GM19452 (cell line): ENCODE results near the gene ACAD8.
"Not testable (repeated sequence)": the region's sequence is repeated elsewhere in the genome, so short reads cannot be mapped to it uniquely, and the experiment has no call there.

Experiments
- ATAC-seq: cut with Tn5 transposase; IDR thresholded peaks from one replicate; pipeline ENCODE4 v1.9.1; 2021; ENCODE audit not compliant: unreplicated experiment

ACAD8 gene

DNA sequence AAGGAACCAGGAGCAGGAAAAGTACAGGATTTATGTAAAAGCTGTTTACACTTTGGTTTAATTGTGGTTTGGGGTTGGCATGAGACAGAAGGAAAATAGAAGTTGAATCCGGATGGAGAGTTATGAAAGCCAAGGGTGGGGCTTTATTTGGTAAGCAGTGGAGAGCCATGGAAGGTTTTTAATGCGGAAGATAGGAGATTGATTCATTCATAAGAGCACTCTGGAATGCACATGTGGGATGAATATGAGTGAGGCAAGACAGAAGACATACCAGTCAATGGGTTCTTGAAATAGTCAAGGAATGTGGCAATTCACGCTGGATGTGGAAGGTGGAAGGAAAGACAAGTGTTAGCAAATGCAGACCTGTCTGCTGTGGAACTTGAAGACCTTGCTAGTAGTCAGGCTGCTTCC, 13.5 kb downstream of the ACAD8 start:
- no peak for ATAC-seq

DNA sequence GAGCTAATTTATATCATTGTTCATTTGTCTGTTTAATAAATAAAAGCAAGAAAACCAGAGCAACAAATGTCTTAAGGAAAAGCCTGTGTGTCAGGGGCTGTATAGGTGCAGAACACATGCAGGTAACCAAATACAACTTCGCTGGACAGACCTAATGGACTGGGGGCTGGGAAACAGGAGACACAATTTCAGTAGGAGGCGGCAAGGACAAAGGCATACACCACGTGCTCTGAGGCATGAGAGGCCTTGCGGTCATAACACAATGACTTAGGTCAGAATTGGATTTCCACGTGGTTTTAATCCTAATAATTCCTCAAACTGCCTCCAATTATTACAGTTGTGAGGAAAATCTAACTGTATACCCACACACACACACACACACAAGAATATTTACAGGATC, 14.1 kb downstream of the ACAD8 start:
- ATAC-seq, result no peak

DNA sequence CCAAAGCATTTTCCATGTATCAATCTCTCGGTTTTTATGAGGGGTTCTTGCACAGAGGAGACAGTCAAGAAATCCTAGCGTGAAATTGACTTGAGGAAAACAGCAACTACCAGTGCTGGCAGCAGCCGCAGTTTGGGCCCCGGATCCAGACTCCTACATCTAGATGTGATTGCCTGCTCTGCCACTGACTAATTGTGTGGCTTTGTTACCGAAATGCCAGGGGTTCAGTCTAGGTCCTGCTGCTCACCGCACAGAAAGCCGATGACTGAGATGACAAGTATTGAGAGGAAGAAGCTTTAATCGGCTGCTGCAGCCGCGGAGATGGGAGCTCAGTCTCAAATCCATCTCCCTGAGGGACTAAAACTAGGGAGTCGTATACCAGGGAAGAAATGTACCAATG, 14.6 kb downstream of the ACAD8 start:
- no peak for ATAC-seq

DNA sequence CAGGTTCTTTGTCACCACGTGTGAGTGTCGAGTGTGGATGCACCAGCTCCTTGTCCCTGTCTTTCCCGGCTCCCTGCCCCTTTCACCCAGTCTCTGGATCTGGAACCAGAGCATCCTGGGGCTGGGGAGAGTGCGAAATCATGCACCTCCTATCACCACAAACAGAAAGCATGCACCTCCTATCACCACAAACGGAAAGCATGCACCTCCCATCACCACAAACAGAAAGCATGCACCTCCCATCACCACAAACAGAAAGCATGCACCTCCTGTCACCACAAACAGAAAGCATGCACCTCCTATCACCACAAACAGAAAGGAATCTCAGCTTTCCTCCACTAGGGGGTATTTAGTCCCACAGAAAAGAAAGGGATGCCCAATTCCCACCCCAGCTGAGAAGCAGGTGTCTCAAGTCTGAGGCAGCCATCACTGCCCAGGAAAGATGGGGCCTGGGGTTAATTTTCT, 16.9 kb downstream of the ACAD8 start:
- ATAC-seq, result no peak

DNA sequence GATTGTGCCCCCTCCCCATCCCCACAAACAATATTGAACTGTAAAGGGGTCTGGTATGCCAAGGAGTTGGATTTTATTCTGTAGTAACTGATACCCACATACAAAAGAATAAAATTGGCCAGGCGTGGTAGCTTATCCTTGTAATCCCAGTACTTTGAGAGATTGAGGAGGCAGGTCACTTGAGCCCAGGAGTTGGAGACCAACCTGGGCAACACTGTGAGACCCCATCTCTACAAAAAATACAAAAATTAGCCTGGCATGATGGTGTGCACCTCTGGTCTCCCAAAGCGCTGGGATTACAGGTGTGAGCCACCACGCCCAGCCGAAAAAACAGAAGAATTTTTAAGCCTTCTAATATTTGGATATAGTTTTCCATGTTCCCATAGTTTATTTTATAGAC, 18.6 kb downstream of the ACAD8 start:
- ATAC-seq, result no peak

DNA sequence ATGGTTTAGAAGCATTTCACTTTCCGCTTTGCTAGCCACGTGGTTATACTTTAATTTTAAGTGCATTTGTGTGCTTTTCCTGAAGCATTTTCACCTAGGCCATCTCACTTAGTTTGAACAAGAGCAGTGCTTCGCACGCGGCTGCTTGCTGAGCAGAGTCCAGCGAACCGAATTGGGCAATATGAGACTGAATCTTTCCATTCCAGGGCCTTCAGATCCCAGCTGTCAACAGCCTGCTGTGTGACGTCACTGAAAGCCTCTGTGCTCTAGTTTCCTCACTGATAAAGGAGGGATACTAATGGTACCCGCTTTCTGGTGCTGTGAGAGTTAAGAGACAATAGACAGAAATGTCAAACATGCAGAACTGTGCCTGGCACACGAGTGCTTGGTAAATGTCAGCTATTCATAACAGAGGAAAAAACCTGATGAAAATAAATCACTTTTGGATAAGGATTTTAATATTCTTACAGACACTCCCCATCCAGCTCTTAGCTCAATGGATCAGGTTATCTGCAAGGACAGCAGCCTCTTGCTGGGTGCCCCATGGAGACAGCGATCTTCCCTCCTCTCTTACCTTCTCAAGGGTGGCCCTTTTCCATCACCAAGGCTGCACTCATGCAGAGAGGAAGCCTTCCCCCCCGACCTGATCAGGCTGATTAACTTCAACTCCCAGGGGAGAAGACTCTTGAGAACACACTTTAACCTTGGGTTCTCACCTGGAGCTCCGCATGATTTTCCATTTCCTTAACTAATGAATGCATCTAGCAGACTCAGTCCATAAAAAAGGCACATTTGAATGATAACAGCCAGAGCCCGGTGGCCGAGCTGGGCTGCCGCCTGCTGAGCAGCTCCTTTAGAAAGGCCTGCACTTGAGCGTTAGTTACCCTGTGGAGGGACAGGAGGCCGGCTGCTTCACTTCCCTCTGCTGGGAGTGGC, 19.3 kb downstream of the ACAD8 start:
- ATAC-seq, result no peak

DNA sequence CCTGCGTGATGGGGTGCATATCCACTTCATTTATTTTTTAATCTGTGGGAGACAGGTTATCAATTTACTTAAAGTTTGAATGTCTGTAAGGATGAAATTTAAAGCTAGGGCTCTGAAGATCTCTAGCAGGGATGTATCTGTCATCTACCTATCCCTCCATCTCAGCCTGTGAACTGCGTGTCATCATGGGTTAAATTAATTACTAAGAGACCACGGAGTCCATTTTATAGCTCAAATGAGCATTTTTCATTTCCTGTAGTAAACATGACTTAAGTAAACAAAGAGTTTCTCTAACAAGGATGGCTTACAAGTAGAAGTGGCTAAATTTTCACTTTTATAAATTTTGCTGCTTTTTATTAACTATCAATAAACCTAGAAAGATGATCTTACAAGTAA, 19.9 kb downstream of the ACAD8 start:
- no peak for ATAC-seq

DNA sequence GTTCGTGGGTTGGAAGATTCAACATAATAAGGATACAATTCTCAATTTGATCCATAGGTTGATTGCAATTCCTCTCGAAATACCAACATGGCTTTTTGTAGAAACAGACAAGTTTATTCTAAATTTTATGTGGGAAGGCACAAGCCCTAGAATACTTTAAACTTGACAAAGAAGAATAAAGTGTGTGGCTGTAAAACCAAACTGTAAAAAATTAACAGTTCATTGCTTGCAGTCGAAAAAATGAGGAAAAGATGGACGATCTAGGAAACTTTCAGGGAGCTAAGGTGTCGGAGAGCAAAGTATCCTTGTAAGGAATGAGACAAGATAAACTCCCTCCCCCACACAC, 21.8 kb downstream of the ACAD8 start:
- ATAC-seq, result no peak

DNA sequence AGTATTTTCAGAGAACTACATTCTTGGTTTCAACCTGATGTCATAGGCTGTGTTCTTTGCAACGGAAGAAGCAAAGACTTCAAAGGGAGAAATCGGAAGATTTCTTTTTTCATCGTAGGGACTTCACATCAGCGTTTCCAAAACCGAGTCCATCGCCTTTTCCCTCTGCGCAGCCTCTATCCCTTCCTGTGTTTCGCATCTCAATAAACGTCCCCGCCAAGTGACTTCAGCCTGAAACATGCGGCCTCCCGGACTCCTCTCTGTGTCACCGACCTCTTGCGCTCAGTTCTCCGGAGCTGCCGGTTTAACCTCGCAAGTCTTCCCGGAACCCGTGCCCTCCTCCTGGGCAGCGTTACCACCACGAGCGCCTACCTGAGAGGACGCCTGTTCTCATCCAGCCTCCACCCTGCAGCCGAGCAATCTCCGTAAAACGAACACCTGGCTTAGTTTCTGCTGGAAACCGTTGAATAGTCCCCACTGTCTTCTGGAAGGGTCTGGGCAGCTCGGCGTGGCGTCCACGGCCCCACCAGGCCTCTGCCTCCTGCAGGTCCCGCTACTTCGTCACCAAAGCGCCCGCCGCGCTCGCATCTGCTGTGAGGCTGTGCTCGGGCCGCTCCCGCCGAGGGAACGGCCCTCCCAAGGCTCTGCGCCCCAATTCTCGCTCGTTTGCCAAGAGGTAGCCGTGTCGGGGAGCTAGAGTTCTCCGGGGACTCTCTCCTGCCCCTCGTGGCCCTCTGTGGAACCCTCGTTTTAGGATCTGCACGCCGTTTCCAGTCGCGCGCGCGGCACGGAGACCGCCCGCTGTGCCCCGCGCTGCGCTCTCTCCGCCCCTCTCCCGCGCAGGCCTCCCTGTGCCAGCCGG, 22.4 kb downstream of the ACAD8 start, which contains the start of gene GLB1L3:
GLB1L3 (plus strand) TSS at position 846 of the 862 bp plus-strand sequence. CDS start 362 bp downstream, outside the sequence.
- peak; percentile 65 for ATAC-seq

DNA sequence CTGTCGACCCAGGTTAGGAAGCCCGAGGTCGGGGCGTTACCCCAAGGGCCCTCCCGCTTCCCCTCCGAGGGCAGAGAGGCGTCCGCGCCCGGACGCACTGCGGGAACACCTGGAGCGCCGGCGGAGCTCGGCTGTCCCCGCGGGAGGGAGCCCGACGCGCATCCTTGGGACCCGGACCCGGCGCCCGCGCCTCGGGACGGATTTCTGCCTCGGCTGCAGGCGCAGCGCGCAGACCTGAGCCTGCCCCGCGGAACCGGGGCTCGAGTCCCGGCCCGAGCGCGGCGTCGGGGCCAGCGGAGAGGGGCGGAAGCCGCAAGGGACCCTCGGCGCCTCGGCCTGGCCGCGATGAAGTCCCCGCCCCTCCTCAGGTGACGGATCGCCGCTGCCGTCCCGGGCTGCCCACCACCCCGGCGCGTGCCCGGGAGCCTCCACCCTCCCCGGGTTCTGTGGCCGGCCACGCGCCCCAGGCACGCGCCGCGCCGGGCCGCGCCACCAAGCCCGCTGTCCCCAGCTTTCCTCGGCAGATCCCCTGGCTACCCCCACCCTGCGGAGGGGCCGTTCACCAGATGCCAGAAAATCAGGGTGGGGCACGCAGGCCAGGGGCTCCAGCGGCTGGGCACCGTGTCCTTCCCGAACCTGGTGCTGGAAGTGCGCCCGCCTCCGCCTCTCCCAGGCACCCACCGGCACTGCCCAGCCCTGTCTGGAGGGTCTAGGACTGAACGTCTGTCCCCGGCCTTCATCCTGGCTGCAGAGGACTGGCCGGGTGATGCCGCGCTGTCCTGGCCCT, 23.2 kb downstream of the ACAD8 start:
- ATAC-seq, result peak; percentile 20

DNA sequence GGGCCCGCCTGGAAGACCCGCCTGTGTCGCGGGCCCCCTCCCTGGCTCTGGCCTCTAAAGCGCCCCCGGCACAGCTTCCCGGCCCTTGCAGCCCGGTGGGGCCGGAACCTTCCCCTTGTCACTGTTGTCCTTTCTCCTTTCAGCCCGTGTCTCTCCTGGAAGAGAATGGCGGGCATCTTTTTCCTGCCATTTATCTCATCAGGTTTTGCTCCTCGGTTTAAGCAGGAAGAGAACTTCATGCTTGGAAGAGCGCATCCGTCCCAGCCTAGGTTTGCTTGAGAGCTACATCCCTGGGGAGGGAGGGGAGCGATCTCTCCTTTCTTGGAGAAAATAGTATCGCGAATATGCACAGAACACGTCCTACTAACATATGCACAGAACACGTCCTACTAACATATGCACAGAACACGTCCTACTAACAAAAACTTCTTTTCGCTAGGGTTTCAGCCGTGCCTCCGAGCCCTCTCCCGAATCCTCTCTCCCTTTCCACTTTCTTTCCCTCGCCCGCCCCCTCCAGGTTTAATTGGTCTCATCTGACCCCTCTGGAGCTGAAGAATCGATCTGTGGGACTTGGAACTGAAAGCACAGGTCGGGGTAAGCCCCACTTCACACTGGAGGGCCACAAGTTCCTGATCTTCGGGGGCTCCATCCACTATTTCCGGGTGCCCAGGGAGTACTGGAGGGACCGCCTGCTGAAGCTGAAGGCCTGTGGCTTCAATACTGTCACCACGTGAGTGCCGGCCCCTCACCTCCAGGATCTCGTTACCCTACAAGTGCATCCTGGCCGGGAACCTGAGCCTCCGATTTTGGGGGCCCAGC, 24.0 kb downstream of the ACAD8 start:
- ATAC-seq, result no peak

DNA sequence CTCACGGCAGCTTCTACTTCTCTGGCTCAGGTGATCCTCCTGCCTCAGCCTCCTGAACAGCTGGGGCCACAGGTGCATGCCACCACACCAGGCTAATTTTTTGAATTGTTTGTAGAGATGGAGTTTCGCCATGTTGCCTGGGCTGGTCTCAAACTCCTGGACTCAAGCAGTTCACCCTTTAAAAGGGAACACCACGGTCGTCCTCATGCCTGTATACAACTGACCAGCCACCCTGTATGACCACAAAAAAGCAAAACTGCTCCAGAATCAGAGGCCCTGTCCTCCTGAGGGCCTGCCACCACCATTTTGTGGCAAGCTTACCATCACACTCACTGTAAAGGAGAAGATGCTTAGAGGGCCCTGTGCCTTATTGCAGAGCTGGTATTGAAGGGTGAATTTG, 25.0 kb downstream of the ACAD8 start:
- ATAC-seq, result no peak

DNA sequence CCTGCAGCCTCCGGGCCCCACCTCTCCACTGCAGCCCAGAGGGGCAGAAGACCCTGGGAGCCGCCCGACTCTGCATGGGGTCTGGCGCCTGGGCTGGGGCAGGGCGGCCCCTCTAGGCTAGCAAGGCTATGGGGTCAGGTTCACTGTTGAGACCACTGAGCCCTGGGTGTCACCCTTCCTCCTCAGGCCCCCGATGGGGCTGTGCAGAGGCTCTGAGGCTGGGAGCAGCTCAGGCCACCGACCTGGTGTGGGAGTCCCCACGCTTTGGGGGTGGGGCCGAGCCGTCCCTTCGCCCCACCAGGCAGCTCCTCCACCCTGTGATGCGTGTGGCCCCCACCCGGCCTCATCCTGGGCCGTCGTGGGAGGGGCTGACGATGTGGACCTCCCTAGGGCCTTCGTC, 28.3 kb downstream of the ACAD8 start:
- ATAC-seq, result not testable (repeated sequence)

DNA sequence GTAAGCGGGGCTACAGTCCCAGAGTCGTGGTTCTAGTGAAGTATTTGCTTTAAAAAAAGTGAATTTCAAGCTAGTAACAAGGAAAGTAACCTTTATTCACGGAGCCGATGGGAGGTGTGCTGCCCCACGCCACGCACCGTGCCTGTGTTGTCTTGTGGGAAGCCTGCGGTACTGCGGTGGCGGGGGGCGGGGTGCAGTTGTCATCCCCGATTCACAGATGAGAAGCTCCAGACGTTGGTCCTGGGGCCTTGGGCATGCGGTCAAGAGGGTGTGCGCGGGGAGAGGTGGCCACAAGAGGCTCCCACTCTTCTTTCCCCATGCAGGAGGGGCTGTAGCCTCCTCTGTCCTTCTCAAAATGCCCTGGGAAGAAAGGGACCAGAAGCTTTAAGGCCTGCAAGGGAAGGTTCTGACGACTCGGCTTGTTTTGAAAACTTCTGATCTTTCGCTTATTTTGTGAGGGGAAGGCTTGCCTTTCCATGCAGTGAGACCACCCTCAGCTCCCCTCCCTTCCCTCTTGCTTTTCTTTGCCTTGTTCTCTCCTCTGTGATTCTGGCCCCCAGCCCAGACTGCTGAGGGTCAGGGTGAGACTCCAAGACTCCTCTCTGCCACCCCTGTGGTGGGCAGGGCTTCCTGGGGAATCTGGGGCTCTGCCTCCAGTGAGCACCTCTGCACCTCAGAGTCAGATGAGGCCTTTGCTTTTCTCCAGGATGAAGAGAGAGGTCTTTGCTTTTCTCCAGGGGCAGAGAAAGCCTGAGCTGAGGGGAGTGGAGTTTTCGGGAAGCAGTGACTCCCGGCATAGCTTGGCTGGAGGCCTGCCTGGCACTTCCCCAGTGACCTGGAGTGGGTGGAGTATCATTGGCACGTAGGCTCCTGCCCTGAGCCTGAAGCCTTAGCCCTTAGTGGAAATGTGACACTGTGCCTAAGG, 29.0 kb downstream of the ACAD8 start:
- no peak for ATAC-seq

DNA sequence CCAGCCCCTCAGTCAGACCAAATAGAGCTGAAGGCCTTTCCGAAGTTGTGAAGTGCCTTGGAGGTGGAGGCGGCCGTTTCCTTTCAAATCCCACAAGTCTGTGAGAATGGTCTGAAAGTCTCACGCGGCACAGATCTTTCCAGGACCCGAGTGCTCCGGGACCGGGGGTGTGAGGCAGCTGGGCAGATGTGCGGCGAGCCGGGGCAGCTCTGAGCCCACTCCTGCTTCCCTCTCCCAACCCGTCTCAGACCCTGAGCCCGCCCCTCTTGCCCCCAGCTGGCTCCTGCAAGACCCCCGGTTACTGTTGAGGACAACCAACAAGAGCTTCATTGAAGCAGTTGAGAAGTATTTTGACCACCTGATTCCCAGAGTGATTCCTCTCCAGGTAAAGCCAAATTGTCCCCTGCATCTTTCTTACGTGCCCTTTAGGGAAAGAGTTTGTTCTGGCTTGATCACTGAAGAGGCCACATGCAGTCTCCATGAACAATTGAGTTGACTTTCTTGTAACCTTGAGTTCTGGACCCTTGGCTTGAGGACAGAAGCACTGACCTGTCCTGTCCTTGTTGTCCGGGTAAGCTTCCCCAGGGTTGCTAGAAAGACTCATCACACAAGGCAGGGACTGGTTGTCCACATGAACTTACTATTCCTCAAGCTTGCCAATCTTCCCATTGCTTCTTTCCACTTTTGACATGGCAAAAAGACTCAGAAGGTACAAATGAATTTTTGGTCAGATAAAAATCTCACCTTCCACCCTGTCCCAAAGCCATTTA, 30.3 kb downstream of the ACAD8 start:
- ATAC-seq, result no peak

DNA sequence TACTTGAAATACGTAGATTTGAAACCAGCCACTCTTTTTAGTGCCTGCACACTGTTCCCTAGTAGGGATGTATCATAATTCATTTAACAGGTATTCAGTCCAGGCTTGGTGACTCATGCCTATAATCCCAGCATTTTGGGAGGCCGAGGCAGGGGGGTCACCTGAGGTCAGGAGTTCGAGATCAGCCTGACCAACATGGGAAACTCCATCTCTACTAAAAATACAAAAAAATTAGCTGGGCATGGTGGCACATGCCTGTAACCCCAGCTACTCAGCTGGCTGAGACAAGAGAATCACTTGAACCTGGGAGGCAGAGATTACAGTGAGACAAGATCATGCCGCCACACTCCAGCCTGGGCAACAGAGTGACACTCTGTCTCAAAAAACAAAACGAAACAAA, 31.0 kb downstream of the ACAD8 start:
- ATAC-seq, result not testable (repeated sequence)

DNA sequence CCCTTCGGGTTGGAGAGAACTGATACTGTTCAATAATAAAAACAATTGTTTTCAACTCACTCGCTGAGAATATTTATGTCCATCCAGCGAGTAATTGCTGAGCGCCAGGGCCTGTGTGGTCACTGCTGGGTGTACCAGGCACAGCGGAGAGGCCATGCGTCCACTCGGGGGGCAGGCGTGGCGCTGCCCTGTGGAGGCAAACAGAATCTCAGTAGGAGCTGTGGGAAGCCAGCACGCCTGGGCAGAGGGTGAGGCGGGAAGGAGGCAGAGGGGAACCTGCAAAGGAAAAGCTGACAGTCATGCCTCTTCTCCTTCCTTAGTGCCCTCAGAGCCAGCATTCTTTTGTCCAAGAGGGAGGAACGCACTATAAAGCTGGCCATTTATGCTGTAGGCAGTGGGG, 34.2 kb downstream of the ACAD8 start:
- ATAC-seq, result no peak

DNA sequence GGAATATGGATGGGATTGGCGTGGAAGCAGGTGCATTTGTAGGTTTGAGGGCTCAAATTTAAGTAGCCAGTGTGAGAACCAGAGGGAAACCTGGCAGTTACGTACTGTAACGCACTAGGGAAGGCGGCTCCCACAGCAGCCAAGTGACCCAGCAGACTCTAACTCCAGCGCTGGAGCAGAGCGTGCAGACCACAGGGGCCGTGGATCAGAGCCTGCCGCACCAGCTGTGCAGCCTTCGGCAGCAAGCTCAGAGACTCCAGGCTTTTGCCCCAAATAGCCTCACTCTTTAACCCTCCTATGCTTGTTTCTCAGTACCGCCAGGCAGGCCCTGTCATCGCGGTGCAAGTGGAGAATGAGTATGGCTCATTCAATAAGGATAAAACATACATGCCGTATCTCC, 35.1 kb downstream of the ACAD8 start:
- ATAC-seq, result no peak
